ENCODE data around the gene JADE2.

JADE2 gene

DNA sequence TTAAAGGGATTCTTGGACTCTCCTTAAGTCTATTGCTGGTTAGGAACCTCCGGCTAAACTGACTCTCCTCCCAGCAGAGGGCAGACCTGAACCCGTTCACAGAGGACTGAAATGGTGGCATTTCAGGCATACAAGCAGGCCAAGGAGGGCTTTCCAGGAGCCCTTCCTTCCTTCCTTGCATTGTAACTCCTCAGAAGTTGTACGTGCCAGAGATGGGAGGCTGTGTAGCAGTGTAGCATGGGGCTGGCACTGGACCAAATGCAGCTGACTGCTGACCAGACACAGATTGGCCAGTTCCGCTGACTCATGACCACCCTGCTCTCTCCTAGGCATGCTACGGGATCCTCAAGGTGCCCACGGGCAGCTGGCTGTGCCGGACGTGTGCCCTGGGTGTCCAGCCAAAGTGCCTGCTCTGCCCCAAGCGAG lies 36.4 kb downstream of the JADE2 start:
- H3K4me3 ChIP-seq (ENCODE audit: low read length), result no peak overlapping the region
- DNase-seq (ENCODE audit: low read depth), result no peak
- TF ChIP-seq, protein P1, sequence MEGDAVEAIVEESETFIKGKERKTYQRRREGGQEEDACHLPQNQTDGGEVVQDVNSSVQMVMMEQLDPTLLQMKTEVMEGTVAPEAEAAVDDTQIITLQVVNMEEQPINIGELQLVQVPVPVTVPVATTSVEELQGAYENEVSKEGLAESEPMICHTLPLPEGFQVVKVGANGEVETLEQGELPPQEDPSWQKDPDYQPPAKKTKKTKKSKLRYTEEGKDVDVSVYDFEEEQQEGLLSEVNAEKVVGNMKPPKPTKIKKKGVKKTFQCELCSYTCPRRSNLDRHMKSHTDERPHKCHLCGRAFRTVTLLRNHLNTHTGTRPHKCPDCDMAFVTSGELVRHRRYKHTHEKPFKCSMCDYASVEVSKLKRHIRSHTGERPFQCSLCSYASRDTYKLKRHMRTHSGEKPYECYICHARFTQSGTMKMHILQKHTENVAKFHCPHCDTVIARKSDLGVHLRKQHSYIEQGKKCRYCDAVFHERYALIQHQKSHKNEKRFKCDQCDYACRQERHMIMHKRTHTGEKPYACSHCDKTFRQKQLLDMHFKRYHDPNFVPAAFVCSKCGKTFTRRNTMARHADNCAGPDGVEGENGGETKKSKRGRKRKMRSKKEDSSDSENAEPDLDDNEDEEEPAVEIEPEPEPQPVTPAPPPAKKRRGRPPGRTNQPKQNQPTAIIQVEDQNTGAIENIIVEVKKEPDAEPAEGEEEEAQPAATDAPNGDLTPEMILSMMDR (conservative IDR thresholded peaks at IDR 0.05; ENCODE audit: low read depth, low read length), result peak; percentile 69

DNA sequence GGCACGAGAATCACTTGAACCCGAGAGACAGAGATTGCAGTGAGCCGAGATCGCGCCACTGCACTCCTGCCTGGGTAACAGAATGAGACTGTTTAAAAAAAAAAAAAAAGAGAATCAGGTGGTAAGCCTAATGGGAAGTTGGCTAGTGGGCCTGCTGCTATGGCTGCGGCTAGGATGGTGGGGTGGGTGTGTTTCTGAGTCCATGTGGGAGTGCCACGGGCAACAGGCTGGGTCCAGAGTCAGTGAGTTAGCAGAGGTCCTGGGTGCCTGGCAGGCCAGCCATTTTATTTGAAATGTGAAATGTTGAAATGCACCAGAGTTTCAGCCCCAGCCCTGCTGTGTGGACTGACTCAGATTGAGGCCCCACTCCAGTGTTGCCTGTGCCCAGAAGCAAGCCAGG lies 37.8 kb downstream of the JADE2 start:
- H3K4me3 ChIP-seq (ENCODE audit: low read length), result no peak overlapping the region
- TF ChIP-seq, protein P1 (conservative IDR thresholded peaks at IDR 0.05; ENCODE audit: low read depth, low read length), result no peak
- DNase-seq (ENCODE audit: low read depth), result no peak

DNA sequence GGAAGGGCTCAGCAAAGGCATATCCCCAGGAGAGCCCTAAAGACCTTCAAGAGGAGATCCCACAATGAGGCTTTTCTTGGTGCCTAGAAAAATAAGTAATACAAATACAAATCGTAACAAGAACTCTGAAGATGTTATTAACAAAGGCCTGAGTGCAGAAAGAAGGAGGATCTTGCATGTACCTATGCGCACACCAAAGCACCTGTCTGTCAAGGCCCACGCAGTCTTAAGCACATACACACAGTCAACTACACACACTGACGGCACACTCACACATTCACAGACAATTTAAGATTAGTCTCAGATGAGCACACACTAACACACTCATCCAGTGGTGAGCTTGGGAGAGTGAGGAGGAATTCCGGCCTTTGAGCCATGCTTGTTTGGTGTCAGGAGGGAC lies 38.5 kb downstream of the JADE2 start:
- DNase-seq (ENCODE audit: low read depth), result no peak
- TF ChIP-seq, protein P1 (conservative IDR thresholded peaks at IDR 0.05; ENCODE audit: low read depth, low read length), result no peak
- H3K4me3 ChIP-seq (ENCODE audit: low read length), result no peak overlapping the region

DNA sequence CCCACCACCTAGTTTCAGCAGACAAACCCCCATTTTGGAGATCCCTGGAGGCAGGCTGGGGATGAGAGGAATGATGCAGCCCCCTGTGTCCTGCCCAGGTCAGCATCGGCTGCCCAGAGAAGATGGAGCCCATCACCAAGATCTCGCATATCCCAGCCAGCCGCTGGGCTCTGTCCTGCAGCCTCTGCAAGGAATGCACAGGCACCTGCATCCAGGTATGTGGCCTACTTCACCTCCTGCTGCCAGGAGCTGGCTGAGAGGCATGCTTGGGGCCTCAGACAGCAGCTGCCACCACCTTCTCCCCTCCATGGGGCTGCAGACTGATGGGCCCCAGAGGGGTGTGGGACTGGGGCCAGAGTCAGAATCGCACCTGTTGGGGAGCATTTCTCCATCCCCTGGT lies 38.9 kb downstream of the JADE2 start:
- no peak for DNase-seq (ENCODE audit: low read depth)
- TF ChIP-seq, protein P1 (conservative IDR thresholded peaks at IDR 0.05; ENCODE audit: low read depth, low read length), result no peak
- H3K4me3 ChIP-seq (ENCODE audit: low read length), result no peak overlapping the region

DNA sequence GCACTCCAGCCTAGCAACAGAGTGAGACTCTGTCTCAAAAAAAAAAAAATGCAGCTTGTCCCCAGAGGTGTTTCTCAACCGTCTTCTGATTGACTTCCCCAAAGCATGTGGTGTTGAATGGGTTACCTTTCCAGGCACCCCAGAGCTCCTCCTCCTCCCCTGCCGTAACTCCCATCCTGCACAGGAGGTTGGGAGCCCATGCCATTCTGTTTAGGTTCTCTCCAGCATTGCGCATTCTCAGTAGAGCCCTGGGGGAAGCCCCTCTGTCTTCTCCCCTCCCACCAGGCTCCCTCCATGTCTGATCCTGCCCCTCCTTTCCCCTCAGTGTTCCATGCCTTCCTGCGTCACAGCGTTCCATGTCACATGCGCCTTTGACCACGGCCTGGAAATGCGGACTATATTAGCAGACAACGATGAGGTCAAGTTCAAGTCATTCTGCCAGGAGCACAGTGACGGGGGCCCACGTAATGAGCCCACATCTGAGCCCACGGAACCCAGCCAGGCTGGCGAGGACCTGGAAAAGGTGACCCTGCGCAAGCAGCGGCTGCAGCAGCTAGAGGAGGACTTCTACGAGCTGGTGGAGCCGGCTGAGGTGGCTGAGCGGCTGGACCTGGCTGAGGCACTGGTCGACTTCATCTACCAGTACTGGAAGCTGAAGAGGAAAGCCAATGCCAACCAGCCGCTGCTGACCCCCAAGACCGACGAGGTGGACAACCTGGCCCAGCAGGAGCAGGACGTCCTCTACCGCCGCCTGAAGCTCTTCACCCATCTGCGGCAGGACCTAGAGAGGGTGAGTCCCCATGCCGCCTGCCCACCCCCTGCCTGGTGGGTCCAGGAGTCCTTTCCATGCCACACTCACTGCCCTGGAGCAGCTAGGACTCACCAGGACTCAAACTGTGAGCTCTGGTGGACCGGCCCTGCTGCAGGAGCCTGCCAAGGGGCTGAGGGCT lies 40.6 kb downstream of the JADE2 start:
- no peak overlapping the region for H3K4me3 ChIP-seq (ENCODE audit: low read length)
- DNase-seq (ENCODE audit: low read depth), result no peak

DNA sequence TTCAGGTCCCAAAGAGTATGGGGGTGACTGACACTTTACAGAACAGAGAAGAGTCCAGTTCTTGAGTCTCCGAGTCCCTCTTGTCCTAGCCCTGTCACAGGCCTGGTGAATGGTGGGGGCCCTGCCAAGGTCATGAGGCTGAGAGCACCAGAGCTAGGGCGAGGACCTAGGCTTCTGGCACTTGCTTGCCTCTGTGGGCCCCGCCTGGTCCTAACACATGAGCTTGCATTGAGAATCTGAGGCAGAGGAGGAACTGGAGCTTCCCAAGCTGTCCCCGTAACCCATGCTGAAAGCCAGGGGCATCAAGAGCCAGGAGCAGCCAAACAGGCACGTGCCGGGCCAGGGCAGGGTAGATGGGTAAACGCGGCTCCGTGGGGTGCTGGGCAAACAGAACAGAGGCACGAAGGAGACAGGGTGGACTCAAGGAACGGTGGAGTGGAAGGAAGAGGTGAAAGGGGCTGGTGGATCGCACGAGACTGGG lies 41.3 kb downstream of the JADE2 start:
- TF ChIP-seq, protein P1 (conservative IDR thresholded peaks at IDR 0.05; ENCODE audit: low read depth, low read length), result no peak
- H3K4me3 ChIP-seq (ENCODE audit: low read length), result no peak overlapping the region
- no peak for DNase-seq (ENCODE audit: low read depth)

More for the DNA sequence above, 40.6 kb downstream of the JADE2 start:
- TF ChIP-seq, protein P1 (conservative IDR thresholded peaks at IDR 0.05; ENCODE audit: low read depth, low read length), result no peak

Data from retinal pigment epithelial cell (primary cell).